Large intestine (tissue), 3 donors: ENCODE data around the gene MPP2. TPM values are rescaled to one million over a fixed set of nuclear protein-coding genes. Genes with fewer than 3 reads are reported as not detected.

ENCODE experiments used
- DNase-seq, 2 donors: peaks; one replicate each; pipeline versions ENCODE4 v3.0.0 to v3.0.0-alpha.2; 2013
- H3K27ac ChIP-seq: one replicate; pipeline ENCODE4 v1.5.1; 2013; ENCODE audit warnings: low read length
- H3K27me3 ChIP-seq: 2 replicates; pipeline ENCODE4 v1.6.1; 2013; ENCODE audit warnings: low read length; ENCODE audit not compliant: control insufficient read depth, insufficient read depth
- H3K36me3 ChIP-seq: 2 replicates; pipeline ENCODE4 v1.6.1; 2013; ENCODE audit warnings: low read length; ENCODE audit not compliant: control insufficient read depth, insufficient read depth
- H3K4me1 ChIP-seq: one replicate; pipeline ENCODE4 v1.6.1; 2013; ENCODE audit warnings: low read length; ENCODE audit not compliant: control insufficient read depth, insufficient read depth
- H3K4me3 ChIP-seq: one replicate; pipeline ENCODE4 v1.5.1; 2013; ENCODE audit warnings: low read length
- H3K9me3 ChIP-seq: one replicate; pipeline ENCODE4 v1.6.1; 2013; ENCODE audit warnings: mild to moderate bottlenecking, low read depth, low read length, moderate library complexity; ENCODE audit not compliant: control insufficient read depth
- WGBS: methylation state at CpG from one replicate; pipeline ENCODE4 v1.1.5; 2013; ENCODE audit warnings: low lambda C conversion rate; ENCODE audit not compliant: insufficient coverage; 5-methylcytosine and 5-hydroxymethylcytosine counted together
- polyA plus RNA-seq: library from polyadenylated mRNA; unstranded; fragments of 120-200 nt; gene quantifications from one replicate; pipeline ENCODE4 v1.2.1, GENCODE V29; 2013

Gene MPP2
- polyA plus RNA-seq, 1 donor, result 3.4 TPM

DNA sequence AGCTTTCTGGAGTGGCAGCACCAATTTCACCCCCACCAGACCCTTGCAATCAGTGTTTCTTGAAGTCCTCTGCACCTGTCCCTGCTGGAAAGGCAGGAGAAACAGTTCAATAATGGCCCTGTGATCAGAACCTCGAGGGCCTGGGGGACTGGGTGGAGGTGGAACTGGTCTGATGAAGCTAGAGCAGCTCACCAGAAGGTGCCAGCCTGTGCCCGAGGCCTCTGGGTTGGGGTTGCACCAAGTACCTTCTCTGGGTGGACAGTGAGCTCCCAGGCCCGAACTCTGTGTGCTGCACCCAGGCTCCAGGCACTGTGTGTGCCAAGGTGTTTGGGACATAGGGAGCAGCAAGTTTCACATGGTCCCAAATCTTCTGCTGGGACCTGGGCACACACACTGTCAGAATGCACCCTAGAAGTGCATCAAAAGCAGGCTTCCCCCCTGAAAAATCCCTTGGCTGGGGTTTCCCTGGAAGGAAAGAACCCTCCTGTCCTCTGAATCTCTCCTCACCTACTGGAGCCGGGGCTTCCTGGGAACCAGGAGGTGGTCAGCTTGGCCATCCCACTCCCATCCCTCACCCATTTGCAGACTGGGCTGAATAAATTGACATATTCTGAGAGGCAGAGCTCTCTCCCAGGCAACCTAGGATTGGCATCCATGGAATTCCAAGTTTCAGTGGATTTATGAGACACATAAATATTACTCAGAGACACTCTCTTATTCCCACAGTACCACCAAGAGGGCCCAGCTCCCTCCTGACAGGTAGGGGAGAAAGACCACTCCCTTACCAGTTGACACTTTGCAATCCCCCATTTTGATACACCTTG lies 43.0 kb downstream of the MPP2 start:
- Histone ChIP-seq H3K36me3 (no peaks in the 10 kb centered on the region), H3K9me3 (no peaks in the 10 kb centered on the region), H3K4me3 (no peak overlapping the region), H3K27me3 (peaks cover 2% of the 10 kb centered on the region), H3K27ac (no peak overlapping the region), H3K4me1 (no peaks in the 10 kb centered on the region)
- DNase-seq, result no peak
- no CpG with 5 or more reads among the region's 4 CpGs for WGBS

DNA sequence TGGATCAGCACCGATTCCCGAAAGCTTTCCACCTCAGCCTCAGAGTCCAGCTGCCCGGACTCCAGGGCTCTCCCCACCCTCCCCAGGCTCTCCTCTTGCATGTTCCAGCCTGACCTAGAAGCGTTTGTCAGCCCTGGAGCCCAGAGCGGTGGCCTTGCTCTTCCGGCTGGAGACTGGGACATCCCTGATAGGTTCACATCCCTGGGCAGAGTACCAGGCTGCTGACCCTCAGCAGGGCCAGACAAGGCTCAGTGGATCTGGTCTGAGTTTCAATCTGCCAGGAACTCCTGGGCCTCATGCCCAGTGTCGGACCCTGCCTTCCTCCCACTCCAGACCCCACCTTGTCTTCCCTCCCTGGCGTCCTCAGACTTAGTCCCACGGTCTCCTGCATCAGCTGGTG lies 45.4 kb downstream of the MPP2 start:
- DNase-seq, result no peak
- H3K9me3 ChIP-seq, result no peaks in the 10 kb centered on the region
- no peak overlapping the region for H3K27ac ChIP-seq
- H3K4me1 ChIP-seq, result no peaks in the 10 kb centered on the region
- no peaks in the 10 kb centered on the region for H3K27me3 ChIP-seq
- no peaks in the 10 kb centered on the region for H3K36me3 ChIP-seq
- WGBS, result no CpG with 5 or more reads among the region's 9 CpGs
- H3K4me3 ChIP-seq, result no peak overlapping the region

DNA sequence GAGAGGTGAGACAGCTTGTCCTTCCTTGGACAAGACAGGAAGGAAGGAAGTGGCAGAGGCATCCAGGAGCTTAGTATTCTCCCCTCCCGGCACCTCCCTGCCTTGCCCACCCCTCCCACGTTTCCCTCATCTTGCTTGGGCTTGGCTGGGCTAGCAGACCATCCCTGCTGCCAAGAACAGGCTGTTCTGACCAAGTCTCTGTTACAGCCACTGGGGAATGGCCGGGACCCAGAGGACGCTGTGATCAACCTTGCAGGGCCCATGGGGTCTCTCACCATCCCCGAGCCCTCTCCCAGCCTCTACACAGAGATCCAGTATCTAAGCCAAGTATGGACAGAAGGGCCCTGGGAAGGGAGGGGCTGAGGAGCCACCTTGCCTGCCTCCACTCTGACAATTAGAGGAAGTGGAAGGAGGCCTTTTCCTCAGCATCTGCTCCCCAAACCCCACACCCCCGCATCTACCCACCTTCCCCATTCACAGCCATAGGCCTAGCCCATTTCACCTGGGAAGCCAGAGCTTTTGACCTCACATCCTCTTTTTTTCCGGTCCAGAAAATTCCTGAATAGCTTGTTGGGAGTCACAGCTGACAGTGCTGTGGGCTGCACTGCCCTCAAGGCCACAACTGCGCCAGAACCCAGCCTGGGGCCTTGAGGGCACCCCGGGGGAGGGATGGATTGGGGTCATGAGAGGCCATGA lies 46.3 kb downstream of the MPP2 start:
- no peak overlapping the region for H3K27ac ChIP-seq
- no peak for DNase-seq
- no CpG with 5 or more reads among the region's 9 CpGs for WGBS
- H3K4me1 ChIP-seq, result no peaks in the 10 kb centered on the region
- no peaks in the 10 kb centered on the region for H3K9me3 ChIP-seq
- no peak overlapping the region for H3K4me3 ChIP-seq
- H3K27me3 ChIP-seq, result peaks cover 3% of the 10 kb centered on the region
- H3K36me3 ChIP-seq, result no peaks in the 10 kb centered on the region

DNA sequence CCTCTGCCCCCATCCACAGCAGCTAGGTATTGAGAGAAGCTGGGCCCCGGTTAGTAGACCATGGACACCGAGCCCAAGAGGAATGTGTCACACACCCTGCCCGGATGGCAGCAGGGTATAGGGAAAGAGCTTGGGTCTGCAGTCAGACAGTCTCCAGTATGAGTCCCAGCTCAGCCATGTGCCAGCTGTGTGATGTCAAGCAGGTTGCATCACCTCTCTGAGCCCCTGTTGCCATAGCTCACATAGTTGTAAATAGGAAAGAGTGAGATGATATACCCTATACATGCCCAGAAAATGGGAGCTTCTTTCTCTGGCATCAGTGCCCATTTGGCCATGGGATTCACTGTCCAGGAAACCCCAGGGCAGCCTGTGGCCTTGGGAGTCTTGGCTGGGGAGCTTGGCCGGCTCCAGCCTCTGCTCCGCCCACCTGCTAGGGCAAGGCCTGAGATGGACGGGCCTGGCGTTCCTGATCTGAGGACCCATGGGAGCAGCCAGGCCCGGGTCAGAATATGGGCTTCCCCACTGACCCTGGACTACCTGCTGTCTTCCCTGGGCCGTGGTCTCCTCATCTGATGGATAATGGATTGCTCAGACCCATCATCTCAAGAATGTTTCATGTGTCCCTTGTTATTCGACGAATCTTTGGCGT lies 47.1 kb downstream of the MPP2 start:
- H3K27me3 ChIP-seq, result peaks cover 6% of the 10 kb centered on the region
- H3K27ac ChIP-seq, result no peak overlapping the region
- no peaks in the 10 kb centered on the region for H3K36me3 ChIP-seq
- 100% methylated on average over 1 of the region's 12 CpGs for WGBS
- H3K4me1 ChIP-seq, result no peaks in the 10 kb centered on the region
- no peaks in the 10 kb centered on the region for H3K9me3 ChIP-seq
- H3K4me3 ChIP-seq, result no peak overlapping the region
- DNase-seq, result no peak

DNA sequence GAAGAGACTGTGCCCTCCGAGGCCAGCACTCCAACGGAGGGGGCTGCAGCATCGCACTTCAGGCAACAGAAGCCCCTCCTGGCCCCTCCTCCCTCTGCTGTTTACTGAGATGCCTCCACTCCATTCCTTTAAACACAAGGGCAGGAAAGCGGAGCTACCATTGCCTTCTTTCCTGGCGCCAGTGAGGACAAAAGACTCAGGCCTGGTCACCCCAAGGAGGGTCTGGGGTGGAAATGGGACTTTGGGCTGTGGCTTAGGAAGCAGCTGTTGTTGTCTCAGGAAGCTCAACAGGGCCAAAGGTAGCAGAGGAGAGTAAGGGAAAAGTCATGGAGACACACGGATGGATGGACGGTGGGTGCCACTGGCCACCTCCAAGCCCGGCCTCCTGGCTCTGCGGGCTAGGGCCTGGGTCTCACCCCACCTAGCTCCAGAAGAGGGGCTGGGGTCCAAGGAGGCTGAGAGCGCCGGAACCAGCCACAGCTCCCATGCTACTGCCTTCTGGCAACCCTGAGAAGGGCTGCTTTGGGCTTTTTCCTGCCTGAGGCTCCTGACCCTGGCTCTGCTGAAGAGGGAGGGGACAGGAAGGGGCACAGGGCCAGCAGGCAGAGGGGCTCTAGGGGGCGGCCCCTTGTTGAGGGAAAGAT lies 49.3 kb downstream of the MPP2 start:
- H3K4me1 ChIP-seq, result no peaks in the 10 kb centered on the region
- H3K36me3 ChIP-seq, result no peaks in the 10 kb centered on the region
- H3K27ac ChIP-seq, result no peak overlapping the region
- no CpG with 5 or more reads among the region's 12 CpGs for WGBS
- H3K27me3 ChIP-seq, result peaks cover 10% of the 10 kb centered on the region
- no peaks in the 10 kb centered on the region for H3K9me3 ChIP-seq
- H3K4me3 ChIP-seq, result no peak overlapping the region
- DNase-seq, result no peak

DNA sequence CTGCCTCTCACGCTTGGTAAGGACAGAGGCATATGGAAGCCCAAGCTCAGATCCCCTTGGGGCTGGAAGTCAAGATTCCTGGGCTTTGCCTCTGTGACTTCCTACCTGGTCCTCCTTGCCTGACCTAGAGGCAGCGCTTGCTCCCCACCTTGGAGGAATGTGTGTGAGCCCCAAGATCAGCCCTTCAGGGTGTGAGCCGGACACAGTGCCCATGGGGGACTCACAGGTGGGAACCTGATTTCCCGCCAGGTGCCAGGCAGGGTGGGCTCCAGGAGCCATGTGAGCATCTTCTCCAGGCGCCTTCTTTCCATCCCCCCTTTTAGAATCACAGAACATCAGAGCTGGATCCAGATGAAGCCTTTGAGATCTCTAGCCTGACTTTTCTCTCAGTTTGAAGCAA lies 50.2 kb downstream of the MPP2 start:
- DNase-seq, result no peak
- no peak overlapping the region for H3K27ac ChIP-seq
- WGBS, result no CpG with 5 or more reads among the region's 5 CpGs
- H3K27me3 ChIP-seq, result peaks cover 10% of the 10 kb centered on the region
- no peak overlapping the region for H3K4me3 ChIP-seq
- no peaks in the 10 kb centered on the region for H3K4me1 ChIP-seq
- H3K36me3 ChIP-seq, result no peaks in the 10 kb centered on the region
- H3K9me3 ChIP-seq, result no peaks in the 10 kb centered on the region

DNA sequence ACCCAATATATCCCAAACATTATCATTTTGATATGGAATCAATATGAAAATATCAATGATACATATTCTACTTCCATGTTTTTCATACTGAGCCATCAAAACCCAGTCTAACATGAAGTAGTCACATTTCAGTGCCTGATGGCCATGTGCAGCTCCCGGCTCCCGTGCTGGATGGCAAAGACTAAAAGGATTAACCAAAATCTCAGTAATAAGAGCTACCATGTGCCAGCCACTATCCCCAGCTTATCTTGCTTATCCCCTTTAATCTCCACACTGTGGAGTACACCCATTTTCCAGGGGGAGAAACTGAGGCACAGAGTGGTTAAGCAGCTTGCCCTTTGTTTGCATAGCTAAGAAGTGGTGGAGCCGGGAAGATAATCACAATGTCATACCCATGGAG lies 51.2 kb downstream of the MPP2 start:
- Histone ChIP-seq H3K27me3 (peaks cover 10% of the 10 kb centered on the region), H3K9me3 (no peaks in the 10 kb centered on the region), H3K27ac (no peak overlapping the region), H3K4me1 (no peaks in the 10 kb centered on the region), H3K36me3 (no peaks in the 10 kb centered on the region), H3K4me3 (no peak overlapping the region)
- WGBS, result no CpG with 5 or more reads among the region's 3 CpGs
- DNase-seq, result no peak

DNA sequence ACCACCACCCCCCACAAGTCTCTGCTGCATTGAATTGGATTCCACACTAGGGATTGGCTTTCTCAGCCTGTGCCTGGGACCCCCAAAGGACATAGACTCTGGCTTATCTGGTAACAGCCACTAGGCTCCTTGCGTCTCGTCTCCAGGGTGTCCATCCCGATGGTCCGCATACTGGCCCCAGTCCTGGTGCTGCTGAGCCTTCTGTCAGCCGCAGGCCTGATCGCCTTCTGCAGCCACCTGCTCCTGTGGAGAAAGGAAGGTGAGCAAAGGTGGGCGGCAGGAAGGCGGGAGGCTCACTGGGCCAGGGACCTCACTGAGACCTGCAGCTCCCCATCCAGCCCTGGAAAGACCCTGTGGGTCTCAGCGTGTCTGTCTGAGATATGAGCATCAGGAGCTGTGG lies 52.3 kb downstream of the MPP2 start:
- H3K27ac ChIP-seq, result no peak overlapping the region
- no CpG with 5 or more reads among the region's 9 CpGs for WGBS
- no peaks in the 10 kb centered on the region for H3K4me1 ChIP-seq
- no peak overlapping the region for H3K4me3 ChIP-seq
- H3K27me3 ChIP-seq, result peaks cover 10% of the 10 kb centered on the region
- H3K9me3 ChIP-seq, result no peaks in the 10 kb centered on the region
- no peak for DNase-seq
- no peaks in the 10 kb centered on the region for H3K36me3 ChIP-seq

DNA sequence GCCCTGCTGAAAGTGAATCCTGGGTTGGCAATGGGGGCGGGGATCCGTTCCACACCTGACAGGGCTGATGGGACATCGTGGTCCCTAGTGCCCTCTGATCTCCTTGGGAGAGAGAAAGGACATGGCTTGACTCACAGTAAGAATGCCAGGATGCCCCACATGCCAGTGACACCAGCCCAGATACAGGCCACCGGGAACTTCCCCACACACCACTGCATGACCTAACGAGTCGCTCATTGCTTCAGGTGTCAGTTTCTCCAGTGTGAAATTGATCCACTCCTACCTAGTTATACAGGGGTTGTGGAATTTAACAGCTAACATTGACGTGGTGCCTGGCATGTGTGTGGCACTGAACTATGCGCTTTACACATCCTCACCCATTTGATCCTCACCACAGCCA lies 52.8 kb downstream of the MPP2 start:
- peaks cover 10% of the 10 kb centered on the region for H3K27me3 ChIP-seq
- H3K36me3 ChIP-seq, result no peaks in the 10 kb centered on the region
- no peaks in the 10 kb centered on the region for H3K9me3 ChIP-seq
- H3K4me3 ChIP-seq, result no peak overlapping the region
- no peak for DNase-seq
- no peak overlapping the region for H3K27ac ChIP-seq
- H3K4me1 ChIP-seq, result no peaks in the 10 kb centered on the region
- no CpG with 5 or more reads among the region's 8 CpGs for WGBS

DNA sequence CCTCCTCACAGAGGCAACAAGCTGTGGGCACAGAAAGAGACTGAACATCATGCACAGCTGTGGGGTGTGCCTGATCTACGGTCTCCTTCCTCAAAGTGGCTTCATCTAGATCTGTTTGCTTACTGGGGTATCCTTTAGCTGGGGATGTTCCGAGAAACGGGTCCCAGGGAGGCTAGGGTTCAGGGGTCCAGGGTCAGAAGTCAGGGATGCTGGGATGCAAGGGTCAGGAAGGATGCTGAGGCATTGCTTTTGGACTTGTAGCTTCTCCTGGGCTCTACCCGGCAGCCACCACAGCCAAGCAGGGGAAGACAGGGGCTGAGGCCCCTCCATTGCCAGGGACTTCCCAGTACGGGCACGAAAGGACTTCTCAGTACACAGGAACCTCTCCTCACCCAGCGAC lies 53.8 kb downstream of the MPP2 start:
- Histone ChIP-seq H3K4me1 (no peaks in the 10 kb centered on the region), H3K4me3 (no peak overlapping the region), H3K9me3 (no peaks in the 10 kb centered on the region), H3K27ac (no peak overlapping the region), H3K27me3 (peaks cover 10% of the 10 kb centered on the region), H3K36me3 (no peaks in the 10 kb centered on the region)
- no peak for DNase-seq
- no CpG with 5 or more reads among the region's 7 CpGs for WGBS
